K562 (cell line): ENCODE measurements around the gene CR2. TPM values are rescaled to one million over a fixed set of nuclear protein-coding genes. Genes with fewer than 3 reads are reported as not detected.

ENCODE experiments used
- LCOR ChIP-seq: sonication (generic); formaldehyde crosslinking; IDR thresholded peaks from 2 replicates; pipeline ENCODE4 v1.8.0; 2022; ENCODE audit warnings: mild to moderate bottlenecking, missing genetic modification reagents
- NR4A1 ChIP-seq, 2 experiments: fragments of 250-450 bp in 1 of 2; fragments of 450-650 bp in 1 of 2; sonication (Bioruptor Pico) in 1 of 2; IDR thresholded peaks; 2 replicates each; pipeline versions ENCODE4 v1.4.0 to v1.6.1; 2016 to 2020; ENCODE audit warnings: mild to moderate bottlenecking in 2 of 2, missing compliant biosample characterization in 1 of 2, missing genetic modification characterization in 1 of 2, moderate library complexity in 1 of 2
- PHB2 ChIP-seq: fragments of 450-650 bp; IDR thresholded peaks from 2 replicates; pipeline ENCODE4 v1.6.1; 2017; ENCODE audit warnings: low read depth
- PKNOX1 ChIP-seq: fragments of 450-650 bp; IDR thresholded peaks from 2 replicates; pipeline ENCODE4 v1.6.1; 2016
- RAD21 ChIP-seq, 2 experiments: fragments of 250-450 bp in 1 of 2; fragments of 450-650 bp in 1 of 2; sonication (Bioruptor Pico) in 1 of 2; formaldehyde crosslinking in 1 of 2; IDR thresholded peaks in 1 of 2; conservative IDR thresholded peaks in 1 of 2; 2 replicates each; pipeline versions ENCODE4 v1.4.0 to v1.8.0; 2020 to 2022; ENCODE audit warnings: mild to moderate bottlenecking in 2 of 2, moderate library complexity in 1 of 2
- RBM17 ChIP-seq: fragments of 200-400 bp; formaldehyde crosslinking; IDR thresholded peaks from 2 replicates; pipeline ENCODE4 v1.6.1; 2017; ENCODE audit warnings: low read depth, mild to moderate bottlenecking, low read length, borderline replicate concordance
- STAT5B ChIP-seq: fragments of 250-450 bp; sonication (Bioruptor Pico); IDR thresholded peaks from 2 replicates; pipeline ENCODE4 v1.8.0; 2021; ENCODE audit warnings: mild to moderate bottlenecking, inconsistent platforms
- ZNF696 ChIP-seq: fragments of 250-450 bp; sonication (Bioruptor Pico); conservative IDR thresholded peaks from 2 replicates; pipeline ENCODE4 v1.4.0; 2020; ENCODE audit warnings: mild to moderate bottlenecking, moderate library complexity
- polyA plus RNA-seq, 8 experiments: library from polyadenylated mRNA; depleted of rRNA in 4 of 8; stranded (reverse) in 5 of 8; unstranded in 3 of 8; fragments of >200 nt; fragmentation: Nextera tagmentation in 2 of 8; fragmentation: Illumina TruSeq in 1 of 8; extraction: Ambion mirVana in 2 of 8; extraction: Trizol in 1 of 8; gene quantifications; 2 replicates each; pipeline versions ENCODE4 v1.2.1 to v1.2.3, GENCODE V29; 2011 to 2014; ENCODE audit warnings: inconsistent platforms in 1 of 8, missing spikeins in 1 of 8
- total RNA-seq, 7 experiments: library from RNA; depleted of rRNA in 6 of 7; stranded (reverse); fragments of >200 nt in 6 of 7; fragmentation: Illumina TruSeq in 2 of 7; extraction: Trizol in 2 of 7; gene quantifications; 2 replicates each; pipeline versions ENCODE4 v1.2.1 to v1.2.3, GENCODE V29; 2011 to 2021; ENCODE audit warnings: low replicate concordance in 1 of 7
- TF ChIP-seq, protein P1 (sequence below): fragments of 450-650 bp; IDR thresholded peaks from 2 replicates; pipeline ENCODE4 v1.6.1; 2016; ENCODE audit warnings: mild to moderate bottlenecking, moderate library complexity
- TF ChIP-seq, protein P2 (sequence below): sonication (generic); formaldehyde crosslinking; IDR thresholded peaks from 2 replicates; pipeline ENCODE4 v1.8.1; 2023; ENCODE audit warnings: mild to moderate bottlenecking, missing genetic modification reagents
- TF ChIP-seq, protein P3 (sequence below): fragments of 250-450 bp; sonication (Bioruptor Pico); IDR thresholded peaks from 2 replicates; pipeline ENCODE4 v1.8.0; 2021; ENCODE audit warnings: moderate library complexity, mild to moderate bottlenecking, inconsistent platforms

CR2 gene
- total and polyA plus RNA-seq, 9 of the 15 experiments (the other 6 are each of a cell fraction or from before 2014, with no cell fraction given) = 0.07 to 0.67 (median 0.37) TPM

DNA sequence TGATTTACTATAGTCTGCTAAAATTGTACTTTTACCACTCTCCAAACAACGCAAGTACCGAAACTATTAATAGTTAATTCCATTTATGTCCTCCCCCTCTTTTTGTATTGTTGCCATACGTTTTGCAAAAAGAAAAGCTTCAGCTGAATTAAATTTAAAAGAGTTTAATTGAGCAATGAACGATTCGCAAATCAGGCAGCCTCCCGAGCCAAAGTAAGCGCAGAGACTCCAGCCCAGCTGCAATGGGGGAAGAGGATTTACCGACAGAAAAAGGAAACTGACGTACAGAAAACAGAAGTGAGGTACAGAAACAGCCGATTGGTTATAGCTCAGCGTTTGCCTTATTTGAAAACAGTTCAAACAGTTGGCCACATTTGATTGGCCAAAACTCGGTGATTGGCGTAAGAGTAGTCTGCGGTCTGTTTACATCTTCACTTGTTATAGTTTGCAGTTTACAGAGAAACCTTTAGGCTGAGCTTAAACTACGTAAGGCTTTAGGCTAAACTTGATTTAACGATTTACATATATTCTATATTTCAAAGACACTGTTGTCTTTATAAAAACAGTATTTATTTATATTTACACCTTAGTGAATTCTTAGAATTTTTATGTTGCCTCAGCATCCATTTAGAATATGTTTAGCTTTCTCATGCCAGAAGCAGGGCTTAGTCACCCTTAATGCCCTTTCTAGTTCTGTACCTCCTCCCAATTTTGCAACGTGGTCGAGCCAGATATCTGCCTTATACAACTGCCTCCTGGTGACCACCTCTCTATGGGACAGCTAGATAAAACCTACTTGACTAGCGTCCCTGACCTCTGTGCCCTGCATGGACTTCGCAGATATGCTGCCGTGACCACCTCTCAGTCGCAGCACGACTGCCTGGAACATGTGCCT lies 65.6 kb downstream of the CR2 start (continued):
- TF ChIP-seq, protein P1, sequence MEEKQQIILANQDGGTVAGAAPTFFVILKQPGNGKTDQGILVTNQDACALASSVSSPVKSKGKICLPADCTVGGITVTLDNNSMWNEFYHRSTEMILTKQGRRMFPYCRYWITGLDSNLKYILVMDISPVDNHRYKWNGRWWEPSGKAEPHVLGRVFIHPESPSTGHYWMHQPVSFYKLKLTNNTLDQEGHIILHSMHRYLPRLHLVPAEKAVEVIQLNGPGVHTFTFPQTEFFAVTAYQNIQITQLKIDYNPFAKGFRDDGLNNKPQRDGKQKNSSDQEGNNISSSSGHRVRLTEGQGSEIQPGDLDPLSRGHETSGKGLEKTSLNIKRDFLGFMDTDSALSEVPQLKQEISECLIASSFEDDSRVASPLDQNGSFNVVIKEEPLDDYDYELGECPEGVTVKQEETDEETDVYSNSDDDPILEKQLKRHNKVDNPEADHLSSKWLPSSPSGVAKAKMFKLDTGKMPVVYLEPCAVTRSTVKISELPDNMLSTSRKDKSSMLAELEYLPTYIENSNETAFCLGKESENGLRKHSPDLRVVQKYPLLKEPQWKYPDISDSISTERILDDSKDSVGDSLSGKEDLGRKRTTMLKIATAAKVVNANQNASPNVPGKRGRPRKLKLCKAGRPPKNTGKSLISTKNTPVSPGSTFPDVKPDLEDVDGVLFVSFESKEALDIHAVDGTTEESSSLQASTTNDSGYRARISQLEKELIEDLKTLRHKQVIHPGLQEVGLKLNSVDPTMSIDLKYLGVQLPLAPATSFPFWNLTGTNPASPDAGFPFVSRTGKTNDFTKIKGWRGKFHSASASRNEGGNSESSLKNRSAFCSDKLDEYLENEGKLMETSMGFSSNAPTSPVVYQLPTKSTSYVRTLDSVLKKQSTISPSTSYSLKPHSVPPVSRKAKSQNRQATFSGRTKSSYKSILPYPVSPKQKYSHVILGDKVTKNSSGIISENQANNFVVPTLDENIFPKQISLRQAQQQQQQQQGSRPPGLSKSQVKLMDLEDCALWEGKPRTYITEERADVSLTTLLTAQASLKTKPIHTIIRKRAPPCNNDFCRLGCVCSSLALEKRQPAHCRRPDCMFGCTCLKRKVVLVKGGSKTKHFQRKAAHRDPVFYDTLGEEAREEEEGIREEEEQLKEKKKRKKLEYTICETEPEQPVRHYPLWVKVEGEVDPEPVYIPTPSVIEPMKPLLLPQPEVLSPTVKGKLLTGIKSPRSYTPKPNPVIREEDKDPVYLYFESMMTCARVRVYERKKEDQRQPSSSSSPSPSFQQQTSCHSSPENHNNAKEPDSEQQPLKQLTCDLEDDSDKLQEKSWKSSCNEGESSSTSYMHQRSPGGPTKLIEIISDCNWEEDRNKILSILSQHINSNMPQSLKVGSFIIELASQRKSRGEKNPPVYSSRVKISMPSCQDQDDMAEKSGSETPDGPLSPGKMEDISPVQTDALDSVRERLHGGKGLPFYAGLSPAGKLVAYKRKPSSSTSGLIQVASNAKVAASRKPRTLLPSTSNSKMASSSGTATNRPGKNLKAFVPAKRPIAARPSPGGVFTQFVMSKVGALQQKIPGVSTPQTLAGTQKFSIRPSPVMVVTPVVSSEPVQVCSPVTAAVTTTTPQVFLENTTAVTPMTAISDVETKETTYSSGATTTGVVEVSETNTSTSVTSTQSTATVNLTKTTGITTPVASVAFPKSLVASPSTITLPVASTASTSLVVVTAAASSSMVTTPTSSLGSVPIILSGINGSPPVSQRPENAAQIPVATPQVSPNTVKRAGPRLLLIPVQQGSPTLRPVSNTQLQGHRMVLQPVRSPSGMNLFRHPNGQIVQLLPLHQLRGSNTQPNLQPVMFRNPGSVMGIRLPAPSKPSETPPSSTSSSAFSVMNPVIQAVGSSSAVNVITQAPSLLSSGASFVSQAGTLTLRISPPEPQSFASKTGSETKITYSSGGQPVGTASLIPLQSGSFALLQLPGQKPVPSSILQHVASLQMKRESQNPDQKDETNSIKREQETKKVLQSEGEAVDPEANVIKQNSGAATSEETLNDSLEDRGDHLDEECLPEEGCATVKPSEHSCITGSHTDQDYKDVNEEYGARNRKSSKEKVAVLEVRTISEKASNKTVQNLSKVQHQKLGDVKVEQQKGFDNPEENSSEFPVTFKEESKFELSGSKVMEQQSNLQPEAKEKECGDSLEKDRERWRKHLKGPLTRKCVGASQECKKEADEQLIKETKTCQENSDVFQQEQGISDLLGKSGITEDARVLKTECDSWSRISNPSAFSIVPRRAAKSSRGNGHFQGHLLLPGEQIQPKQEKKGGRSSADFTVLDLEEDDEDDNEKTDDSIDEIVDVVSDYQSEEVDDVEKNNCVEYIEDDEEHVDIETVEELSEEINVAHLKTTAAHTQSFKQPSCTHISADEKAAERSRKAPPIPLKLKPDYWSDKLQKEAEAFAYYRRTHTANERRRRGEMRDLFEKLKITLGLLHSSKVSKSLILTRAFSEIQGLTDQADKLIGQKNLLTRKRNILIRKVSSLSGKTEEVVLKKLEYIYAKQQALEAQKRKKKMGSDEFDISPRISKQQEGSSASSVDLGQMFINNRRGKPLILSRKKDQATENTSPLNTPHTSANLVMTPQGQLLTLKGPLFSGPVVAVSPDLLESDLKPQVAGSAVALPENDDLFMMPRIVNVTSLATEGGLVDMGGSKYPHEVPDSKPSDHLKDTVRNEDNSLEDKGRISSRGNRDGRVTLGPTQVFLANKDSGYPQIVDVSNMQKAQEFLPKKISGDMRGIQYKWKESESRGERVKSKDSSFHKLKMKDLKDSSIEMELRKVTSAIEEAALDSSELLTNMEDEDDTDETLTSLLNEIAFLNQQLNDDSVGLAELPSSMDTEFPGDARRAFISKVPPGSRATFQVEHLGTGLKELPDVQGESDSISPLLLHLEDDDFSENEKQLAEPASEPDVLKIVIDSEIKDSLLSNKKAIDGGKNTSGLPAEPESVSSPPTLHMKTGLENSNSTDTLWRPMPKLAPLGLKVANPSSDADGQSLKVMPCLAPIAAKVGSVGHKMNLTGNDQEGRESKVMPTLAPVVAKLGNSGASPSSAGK = peak; percentile 97
- no peak for TF ChIP-seq ZNF696
- TF ChIP-seq, protein P2, sequence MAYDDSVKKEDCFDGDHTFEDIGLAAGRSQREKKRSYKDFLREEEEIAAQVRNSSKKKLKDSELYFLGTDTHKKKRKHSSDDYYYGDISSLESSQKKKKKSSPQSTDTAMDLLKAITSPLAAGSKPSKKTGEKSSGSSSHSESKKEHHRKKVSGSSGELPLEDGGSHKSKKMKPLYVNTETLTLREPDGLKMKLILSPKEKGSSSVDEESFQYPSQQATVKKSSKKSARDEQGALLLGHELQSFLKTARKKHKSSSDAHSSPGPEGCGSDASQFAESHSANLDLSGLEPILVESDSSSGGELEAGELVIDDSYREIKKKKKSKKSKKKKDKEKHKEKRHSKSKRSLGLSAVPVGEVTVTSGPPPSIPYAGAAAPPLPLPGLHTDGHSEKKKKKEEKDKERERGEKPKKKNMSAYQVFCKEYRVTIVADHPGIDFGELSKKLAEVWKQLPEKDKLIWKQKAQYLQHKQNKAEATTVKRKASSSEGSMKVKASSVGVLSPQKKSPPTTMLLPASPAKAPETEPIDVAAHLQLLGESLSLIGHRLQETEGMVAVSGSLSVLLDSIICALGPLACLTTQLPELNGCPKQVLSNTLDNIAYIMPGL = no peak
- peak; percentile 95 for TF ChIP-seq PHB2
- peak; percentile 83 for TF ChIP-seq LCOR (CRISPR knock-in tag)
- TF ChIP-seq PKNOX1 = peak; percentile 98
- TF ChIP-seq, protein P3, sequence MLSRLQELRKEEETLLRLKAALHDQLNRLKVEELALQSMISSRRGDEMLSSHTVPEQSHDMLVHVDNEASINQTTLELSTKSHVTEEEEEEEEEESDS (CRISPR knock-in tag) = no peak
- no peak for TF ChIP-seq RBM17
- TF ChIP-seq NR4A1 (CRISPR knock-in tag; IDR thresholded peaks at IDR 0.05) = no peak
- TF ChIP-seq NR4A1 (tag; IDR thresholded peaks at IDR 0.05) = 0 out of 2 replicates have a peak, but pooled peaks have one; percentile 66
- no peak for TF ChIP-seq RAD21 (CRISPR knock-in tag; conservative IDR thresholded peaks at IDR 0.05 in 1 of 2, IDR thresholded peaks at IDR 0.05 in 1 of 2)
- TF ChIP-seq STAT5B = no peak
